Right lobe of liver (tissue), 6 donors: ENCODE results near the gene PDYN. TPM values are rescaled to one million over a fixed set of nuclear protein-coding genes. Genes with fewer than 3 reads are reported as not detected.

Experiments used
- ATAC-seq, 4 donors: fragments of 200-7000 bp; cut with Tn5 transposase; one replicate each; pipeline ENCODE4 v1.9.1; 2020; ENCODE audit warnings: mild to moderate bottlenecking in 4 of 4, moderate library complexity in 4 of 4
- DNase-seq, 3 donors: peaks; one replicate each; pipeline ENCODE4 v3.0.0-alpha.2; 2020
- H3K27ac ChIP-seq, 3 donors: fragments of 200-600 bp; one replicate each; pipeline ENCODE4 v1.8.0; 2022
- H3K27me3 ChIP-seq, 2 donors: fragments of 200-600 bp; one replicate each; pipeline ENCODE4 v1.8.0; 2022
- H3K36me3 ChIP-seq, 4 donors: fragments of 200-600 bp; sonication (generic) in 1 of 4; one replicate each; pipeline versions ENCODE4 v1.5.1 to v1.8.0; 2017 to 2022; ENCODE audit warnings: control low read depth in 1 of 4
- H3K4me1 ChIP-seq, 4 donors: fragments of 200-600 bp; sonication (generic) in 1 of 4; one replicate each; pipeline versions ENCODE4 v1.5.1 to v1.8.0; 2017 to 2022; ENCODE audit warnings: control low read depth in 1 of 4
- H3K4me3 ChIP-seq, 3 donors: fragments of 200-600 bp; one replicate each; pipeline ENCODE4 v1.8.0; 2022
- H3K9me3 ChIP-seq, 4 donors: fragments of 200-600 bp; sonication (generic) in 1 of 4; one replicate each; pipeline versions ENCODE4 v1.5.1 to v1.8.0; 2017 to 2022; ENCODE audit warnings: control low read depth in 1 of 4
- POLR2A ChIP-seq: fragments of 450-650 bp; IDR thresholded peaks from one replicate; pipeline ENCODE4 v1.6.1; 2017; ENCODE audit warnings: antibody characterized with exemption, mild to moderate bottlenecking
- WGBS: methylation state at CpG from one replicate; pipeline ENCODE4 v1.1.6; 2018; ENCODE audit warnings: low coverage, low lambda C conversion rate; ENCODE audit not compliant: insufficient coverage; ENCODE audit errors: missing lambda C conversion rate; 5-methylcytosine and 5-hydroxymethylcytosine counted together
- intact Hi-C, 2 donors: fragments of 100-400 bp; cut with DNase I; formaldehyde crosslinking; loops; one replicate each; pipeline versions ENCODE4 v1.11.2 to v1.14.1; 2022
- total RNA-seq, 6 experiments: library from RNA; depleted of rRNA in 2 of 6; stranded (reverse); fragments of >200 nt in 2 of 6; fragmentation: NEBNext Ultra II Directional in 3 of 6; extraction: Animal tissue kit (Norgen Biotek cat#: 25700) in 3 of 6; gene quantifications; one replicate each; pipeline versions ENCODE4 v1.1.0 to v1.2.4, GENCODE V29; 2016 to 2023
- TF ChIP-seq, protein P1 (sequence below), 4 donors: fragments of 200-600 bp in 3 of 4; fragments of 450-650 bp in 1 of 4; IDR thresholded peaks; one replicate each; pipeline versions ENCODE4 v1.5.1 to v1.8.0; 2016 to 2022; ENCODE audit warnings: antibody characterized with exemption in 4 of 4, mild to moderate bottlenecking in 2 of 4
- donor health status: DM: no; HTN: yes; CAD: no.
- donor health status: DM: no; HTN: no; CAD: no.
- donor health status: DM: no; HTN: no; CAD: no.
- donor health status: DM: no; HTN: yes; CAD: no.
- donor health status: DM: no; HTN: yes; CAD: no.

PDYN gene
- total RNA-seq, 6 experiments from 2014 or later = not detected

DNA sequence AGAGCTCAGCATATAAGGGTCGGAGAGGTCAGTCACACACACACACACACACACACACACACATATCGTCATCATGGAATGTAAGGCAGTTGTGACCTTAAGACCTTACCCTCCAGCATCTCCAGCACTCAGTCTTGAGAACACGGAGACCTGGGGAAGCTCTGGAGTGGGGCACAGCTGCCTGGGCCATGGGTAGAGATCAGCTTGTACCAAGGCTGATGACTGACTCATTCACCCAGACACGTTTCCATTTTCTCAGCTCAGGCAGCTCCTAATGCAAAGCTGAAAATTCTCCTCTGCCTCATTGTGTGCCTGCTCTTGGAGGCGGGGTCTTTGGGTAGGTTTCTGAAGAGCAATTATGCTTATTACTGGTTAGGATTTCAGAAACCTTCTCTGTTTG lies 38.3 kb upstream of the PDYN start:
- H3K36me3 ChIP-seq = no peaks in the 10 kb centered on the region
- 3% methylated on average over 3 of the region's 5 CpGs for WGBS
- H3K9me3 ChIP-seq = no peaks in the 10 kb centered on the region
- H3K4me1 ChIP-seq = no peaks in the 10 kb centered on the region
- H3K27ac ChIP-seq = no peak overlapping the region
- intact Hi-C loops = no loop called here
- ATAC-seq = no peak
- no peaks in the 10 kb centered on the region for H3K27me3 ChIP-seq
- DNase-seq = no peak
- no peak overlapping the region for H3K4me3 ChIP-seq
- no peak for TF ChIP-seq POLR2A
- TF ChIP-seq, protein P1, sequence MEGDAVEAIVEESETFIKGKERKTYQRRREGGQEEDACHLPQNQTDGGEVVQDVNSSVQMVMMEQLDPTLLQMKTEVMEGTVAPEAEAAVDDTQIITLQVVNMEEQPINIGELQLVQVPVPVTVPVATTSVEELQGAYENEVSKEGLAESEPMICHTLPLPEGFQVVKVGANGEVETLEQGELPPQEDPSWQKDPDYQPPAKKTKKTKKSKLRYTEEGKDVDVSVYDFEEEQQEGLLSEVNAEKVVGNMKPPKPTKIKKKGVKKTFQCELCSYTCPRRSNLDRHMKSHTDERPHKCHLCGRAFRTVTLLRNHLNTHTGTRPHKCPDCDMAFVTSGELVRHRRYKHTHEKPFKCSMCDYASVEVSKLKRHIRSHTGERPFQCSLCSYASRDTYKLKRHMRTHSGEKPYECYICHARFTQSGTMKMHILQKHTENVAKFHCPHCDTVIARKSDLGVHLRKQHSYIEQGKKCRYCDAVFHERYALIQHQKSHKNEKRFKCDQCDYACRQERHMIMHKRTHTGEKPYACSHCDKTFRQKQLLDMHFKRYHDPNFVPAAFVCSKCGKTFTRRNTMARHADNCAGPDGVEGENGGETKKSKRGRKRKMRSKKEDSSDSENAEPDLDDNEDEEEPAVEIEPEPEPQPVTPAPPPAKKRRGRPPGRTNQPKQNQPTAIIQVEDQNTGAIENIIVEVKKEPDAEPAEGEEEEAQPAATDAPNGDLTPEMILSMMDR (IDR thresholded peaks at IDR 0.05) = no peak

DNA sequence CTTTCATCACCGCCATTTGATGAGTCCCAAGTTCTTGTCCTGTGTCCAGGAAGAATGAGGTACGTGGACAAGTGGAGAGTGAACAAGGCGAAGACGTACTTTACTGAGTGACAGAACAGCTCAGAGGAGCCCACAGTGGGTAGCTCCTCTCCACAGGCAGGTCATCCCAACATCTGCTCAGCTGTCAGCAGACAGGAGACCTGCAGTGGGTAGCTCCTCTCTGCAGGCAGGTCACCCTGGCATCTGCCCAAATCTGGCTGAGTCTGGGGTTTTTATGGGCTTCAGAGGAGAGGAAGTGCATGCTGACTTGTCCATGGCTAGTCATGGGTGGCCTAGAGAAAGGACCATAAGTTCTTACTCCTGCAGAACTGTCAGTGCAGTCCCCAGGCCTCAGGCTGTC lies 32.7 kb upstream of the PDYN start:
- no peaks in the 10 kb centered on the region for H3K9me3 ChIP-seq
- H3K4me1 ChIP-seq = no peaks in the 10 kb centered on the region
- no peak for DNase-seq
- no peak overlapping the region for H3K4me3 ChIP-seq
- no peak for TF ChIP-seq POLR2A
- TF ChIP-seq, protein P1 (IDR thresholded peaks at IDR 0.05) = no peak
- WGBS = no CpG with 5 or more reads among the region's 4 CpGs
- H3K36me3 ChIP-seq = no peaks in the 10 kb centered on the region
- H3K27me3 ChIP-seq = no peaks in the 10 kb centered on the region
- intact Hi-C loops = no loop called here
- ATAC-seq = no peak
- no peak overlapping the region for H3K27ac ChIP-seq

DNA sequence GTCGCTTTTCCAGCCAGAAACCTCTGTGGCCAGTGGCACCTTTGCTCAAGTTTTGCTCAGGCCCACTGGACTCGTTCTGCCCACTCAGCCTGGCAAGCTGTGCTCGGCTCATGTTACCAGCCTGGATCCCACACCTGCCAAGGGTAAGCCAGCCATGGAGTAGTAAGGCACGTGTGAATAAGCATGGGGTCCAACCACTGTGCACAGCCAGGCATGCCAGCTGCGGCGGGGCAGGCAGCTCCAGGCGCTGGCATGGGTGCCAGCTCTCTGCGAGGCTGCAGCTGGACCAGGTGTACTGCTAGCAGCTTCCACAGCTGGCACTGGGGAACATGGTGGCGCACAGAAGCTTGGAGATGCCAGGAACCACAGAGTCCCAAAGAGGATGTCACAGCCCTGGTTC lies 32.1 kb upstream of the PDYN start:
- no peaks in the 10 kb centered on the region for H3K9me3 ChIP-seq
- DNase-seq = no peak
- H3K4me3 ChIP-seq = no peak overlapping the region
- no peaks in the 10 kb centered on the region for H3K27me3 ChIP-seq
- intact Hi-C loops = no loop called here
- H3K27ac ChIP-seq = no peak overlapping the region
- WGBS = 49% methylated on average over 4 of the region's 9 CpGs
- TF ChIP-seq POLR2A = no peak
- TF ChIP-seq, protein P1 (IDR thresholded peaks at IDR 0.05) = no peak
- H3K4me1 ChIP-seq = no peaks in the 10 kb centered on the region
- H3K36me3 ChIP-seq = no peaks in the 10 kb centered on the region
- no peak for ATAC-seq

DNA sequence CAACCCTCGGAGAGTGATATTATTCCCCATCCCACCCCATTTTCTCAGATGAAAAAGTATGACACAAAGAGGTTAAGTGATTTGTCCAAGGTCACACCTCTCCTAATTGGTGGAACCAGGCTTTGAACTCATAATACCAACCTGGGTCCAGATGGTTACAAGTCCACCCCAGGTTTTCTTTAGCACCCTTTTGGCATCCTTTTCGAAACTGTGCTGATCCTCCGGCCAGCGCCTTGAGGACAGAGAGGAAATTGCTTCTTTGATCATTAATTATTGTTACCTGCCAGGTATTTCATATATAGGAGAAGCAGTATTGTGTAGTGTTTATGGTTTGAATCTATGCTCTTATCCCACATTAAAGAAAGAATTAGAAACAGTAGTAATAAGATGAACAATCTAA lies 29.3 kb upstream of the PDYN start:
- Histone ChIP-seq H3K27me3 (no peaks in the 10 kb centered on the region), H3K9me3 (no peaks in the 10 kb centered on the region), H3K27ac (no peak overlapping the region), H3K36me3 (no peaks in the 10 kb centered on the region), H3K4me1 (no peaks in the 10 kb centered on the region), H3K4me3 (no peak overlapping the region)
- WGBS = 18% methylated on average over 4 of the region's 4 CpGs
- intact Hi-C loops = no loop called here
- no peak for DNase-seq
- no peak for TF ChIP-seq POLR2A
- TF ChIP-seq, protein P1 (IDR thresholded peaks at IDR 0.05) = no peak
- ATAC-seq = no peak

DNA sequence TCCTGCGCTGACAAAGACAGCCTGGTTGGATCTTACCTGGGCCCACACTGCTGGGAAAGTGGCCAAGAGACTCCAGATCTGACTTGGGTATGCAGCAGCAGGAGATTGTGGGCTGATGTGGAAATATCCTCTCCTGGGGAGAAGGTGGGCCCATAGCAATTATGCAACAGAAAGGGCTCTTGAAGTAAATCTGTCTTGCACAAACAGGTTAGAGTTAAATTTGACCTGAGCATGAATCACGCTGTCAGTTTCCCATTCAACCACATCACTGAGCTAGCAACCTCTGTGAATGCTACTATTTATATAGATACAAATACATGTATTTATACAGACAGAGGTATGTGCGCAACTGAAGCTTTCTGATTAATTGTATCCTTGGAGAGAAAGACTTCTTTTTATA lies 28.3 kb upstream of the PDYN start:
- intact Hi-C loops = no loop called here
- ATAC-seq (no peak), DNase-seq (no peak)
- no peaks in the 10 kb centered on the region for H3K36me3 ChIP-seq
- TF ChIP-seq POLR2A = no peak
- TF ChIP-seq, protein P1 (IDR thresholded peaks at IDR 0.05) = no peak
- no peaks in the 10 kb centered on the region for H3K27me3 ChIP-seq
- WGBS = 45% methylated on average over 2 of the region's 3 CpGs
- no peak overlapping the region for H3K27ac ChIP-seq
- H3K4me1 ChIP-seq = no peaks in the 10 kb centered on the region
- H3K4me3 ChIP-seq = no peak overlapping the region
- no peaks in the 10 kb centered on the region for H3K9me3 ChIP-seq
